Thymus (tissue), 11 donors: ENCODE results near the gene LCN2. TPM values are rescaled to one million over a fixed set of nuclear protein-coding genes. Genes with fewer than 3 reads are reported as not detected.
A peak's percentile ranks its signal among the peaks of the same experiment; 100 is the strongest.

Source experiments
- DNase-seq, 9 donors: peaks; one replicate each; pipeline ENCODE4 v3.0.0-alpha.2; 2013; ENCODE audit warnings: low spot score in 9 of 9, low read depth in 6 of 9, missing footprints in 1 of 9
- H3K27ac ChIP-seq, 2 donors: one replicate each; pipeline ENCODE4 v1.5.1; 2013; ENCODE audit warnings: control low read depth in 1 of 2, low read depth in 1 of 2, low read length in 1 of 2, mild to moderate bottlenecking in 1 of 2, moderate library complexity in 1 of 2
- H3K27me3 ChIP-seq, 2 donors: one replicate each; pipeline ENCODE4 v1.5.1; 2013; ENCODE audit warnings: low read length in 1 of 2; ENCODE audit not compliant: control insufficient read depth in 2 of 2, insufficient read depth in 1 of 2
- H3K36me3 ChIP-seq, 2 donors: one replicate each; pipeline ENCODE4 v1.5.1; 2013; ENCODE audit warnings: low read length in 1 of 2, mild to moderate bottlenecking in 1 of 2, moderate library complexity in 1 of 2; ENCODE audit not compliant: control insufficient read depth in 2 of 2, insufficient read depth in 2 of 2
- H3K4me1 ChIP-seq, 2 donors: one replicate each; pipeline ENCODE4 v1.5.1; 2013; ENCODE audit warnings: low read length in 2 of 2; ENCODE audit not compliant: control insufficient read depth in 2 of 2, insufficient read depth in 2 of 2
- H3K4me3 ChIP-seq, 2 donors: one replicate each; pipeline ENCODE4 v1.5.1; 2013; ENCODE audit warnings: low read length in 2 of 2, control low read depth in 1 of 2, mild to moderate bottlenecking in 1 of 2
- H3K9me3 ChIP-seq, 2 donors: one replicate each; pipeline ENCODE4 v1.5.1; 2013; ENCODE audit warnings: low read length in 1 of 2, mild to moderate bottlenecking in 1 of 2; ENCODE audit not compliant: control insufficient read depth in 2 of 2, insufficient read depth in 1 of 2
- WGBS: extraction: QIAGEN DNeasy Blood & Tissue Kit; methylation state at CpG from one replicate; pipeline ENCODE4 v1.1.7; 2013; 5-methylcytosine and 5-hydroxymethylcytosine counted together
- polyA plus RNA-seq: library from polyadenylated mRNA; stranded (reverse); fragments of 200-250 nt; gene quantifications from one replicate; pipeline ENCODE4 v1.2.3, GENCODE V29; 2013
- total RNA-seq: library from RNA; stranded (reverse); fragments of 120-200 nt; gene quantifications from one replicate; pipeline ENCODE4 v1.2.4, GENCODE V29; 2013
- donor health status: healthy.

The LCN2 gene
- total and polyA plus RNA-seq, 2 donors: 3.4 to 31.9 TPM

- WGBS: 97% methylated on average over 13 of the region's 13 CpGs
Observed at GRCh38 chr9:128152133-128153059, 3.1 kb downstream of the LCN2 start.

GRCh38 chr9:128153060-128153946 lies 4.0 kb downstream of the LCN2 start:
- WGBS: 95% methylated on average over 26 of the region's 26 CpGs
- no peak overlapping the region for H3K4me3 ChIP-seq
- no peaks in the 10 kb centered on the region for H3K9me3 ChIP-seq
- no peaks in the 10 kb centered on the region for H3K27me3 ChIP-seq
- no peaks in the 10 kb centered on the region for H3K36me3 ChIP-seq
- no peak for DNase-seq
- H3K27ac ChIP-seq: no peak overlapping the region
- peaks cover 0 to 3% of the 10 kb centered on the region in 2 donors for H3K4me1 ChIP-seq

More at GRCh38 chr9:128152133-128153059, 3.1 kb downstream of the LCN2 start:
- no peaks in the 10 kb centered on the region for H3K9me3 ChIP-seq
- peaks cover 0 to 3% of the 10 kb centered on the region in 2 donors for H3K4me1 ChIP-seq
- H3K27me3 ChIP-seq: no peaks in the 10 kb centered on the region
- H3K36me3 ChIP-seq: no peaks in the 10 kb centered on the region
- H3K27ac ChIP-seq: no peak overlapping the region
- no peak overlapping the region for H3K4me3 ChIP-seq
- no peak for DNase-seq

GRCh38 chr9:128153947-128154695 lies 4.9 kb downstream of the LCN2 start:
- H3K4me1 ChIP-seq: peaks cover 0 to under 1% of the 10 kb centered on the region in 2 donors
- DNase-seq: no peak
- H3K9me3 ChIP-seq: no peaks in the 10 kb centered on the region
- no peaks in the 10 kb centered on the region for H3K27me3 ChIP-seq
- H3K36me3 ChIP-seq: no peaks in the 10 kb centered on the region
- H3K4me3 ChIP-seq: no peak overlapping the region
- no peak overlapping the region for H3K27ac ChIP-seq
- 97% methylated on average over 13 of the region's 13 CpGs for WGBS

- Histone ChIP-seq H3K27ac (no peak overlapping the region), H3K9me3 (no peaks in the 10 kb centered on the region), H3K27me3 (no peaks in the 10 kb centered on the region), H3K4me3 (no peak overlapping the region), H3K36me3 (no peaks in the 10 kb centered on the region), H3K4me1 (peaks cover 0 to 13% of the 10 kb centered on the region in 2 donors)
- 94% methylated on average over 7 of the region's 7 CpGs for WGBS
- no peak for DNase-seq
Observed at GRCh38 chr9:128155736-128156500, 6.7 kb downstream of the LCN2 start.

GRCh38 chr9:128159522-128159783 lies 10.2 kb downstream of the LCN2 start:
- H3K4me1 ChIP-seq: peaks cover 3 to 17% of the 10 kb centered on the region in 2 donors
- peak overlapping the region; percentile 82 to 91 for H3K27ac ChIP-seq
- DNase-seq: peak in 8 of 9 donors; percentile 9 to 72 (median 36)
- H3K36me3 ChIP-seq: peaks cover 23 to 26% of the 10 kb centered on the region in 2 donors
- 16% methylated on average over 11 of the region's 11 CpGs for WGBS
- H3K4me3 ChIP-seq: peak overlapping the region; percentile 56 to 65
- no peaks in the 10 kb centered on the region for H3K27me3 ChIP-seq
- no peaks in the 10 kb centered on the region for H3K9me3 ChIP-seq

GRCh38 chr9:128159784-128160602 lies 10.7 kb downstream of the LCN2 start, which contains the start of gene BBLN:
BBLN (plus strand) TSS chr9:128160265; CDS start chr9:128160408, 143 bp downstream.
- Histone ChIP-seq H3K9me3 (no peaks in the 10 kb centered on the region), H3K4me3 (peak within 1 kb of the TSS; percentile 70 to 80), H3K4me1 (peaks cover 3 to 17% of the 10 kb centered on the region in 2 donors), H3K36me3 (peaks cover 28 to 29% of the 10 kb centered on the region in 2 donors), H3K27me3 (no peaks in the 10 kb centered on the region), H3K27ac (peak within 1 kb of the TSS; percentile 85 to 91)
- WGBS: under 1% methylated on average over 77 of the region's 77 CpGs
- DNase-seq: peak; percentile 65 to 91 (median 79)

- Histone ChIP-seq H3K4me3 (peak overlapping the region; percentile 70 to 80), H3K9me3 (no peaks in the 10 kb centered on the region)
Observed at GRCh38 chr9:128160603-128160987, 11.3 kb downstream of the LCN2 start.

More at GRCh38 chr9:128160603-128160987, 11.3 kb downstream of the LCN2 start:
- peak overlapping the region; percentile 40 to 85 for H3K27ac ChIP-seq
- peaks cover 29% of the 10 kb centered on the region in 2 donors for H3K36me3 ChIP-seq
- peaks cover 3 to 17% of the 10 kb centered on the region in 2 donors for H3K4me1 ChIP-seq
- no peaks in the 10 kb centered on the region for H3K27me3 ChIP-seq
- peak in 8 of 9 donors; percentile 9 to 66 (median 35) for DNase-seq
- under 1% methylated on average over 23 of the region's 23 CpGs for WGBS
